ENCODE measurements around the gene CMTM7. TPM values are rescaled to one million over a fixed set of nuclear protein-coding genes. Genes with fewer than 3 reads are reported as not detected.

Gene CMTM7
- polyA plus RNA-seq, 3 donors: 100 to 148 (median 146) TPM

GRCh38 chr3:32379831-32380500 lies 11.7 kb upstream of the CMTM7 start:
- DNase-seq: peak in 1 of 3 donors; percentile 27
- Histone ChIP-seq H3K4me1 (ENCODE audit: control insufficient read depth in 1 of 2, insufficient read depth in 2 of 2, low read length in 2 of 2) (peaks cover 4 to 10% of the 10 kb centered on the region in 2 donors), H3K4me3 (replicated peaks in 1 of 3; ENCODE audit: low read depth in 2 of 3, low read length in 3 of 3) (no peak overlapping the region), H3K9ac (ENCODE audit: insufficient read depth, low read length, poor library complexity, severe bottlenecking) (no peak overlapping the region), H3K36me3 (replicated peaks in 1 of 2; ENCODE audit: control insufficient read depth in 1 of 2, insufficient read depth in 2 of 2, low read length in 2 of 2) (no peaks in the 10 kb centered on the region), H3K9me3 (replicated peaks in 1 of 2; ENCODE audit: control insufficient read depth in 1 of 2, insufficient read depth in 1 of 2, low read length in 2 of 2) (no peaks in the 10 kb centered on the region), H3K27ac (ENCODE audit: low read depth in 1 of 2, low read length in 2 of 2) (no peak overlapping the region), H3K27me3 (ENCODE audit: control insufficient read depth in 2 of 2, insufficient read depth in 2 of 2, low read length in 2 of 2) (no peaks in the 10 kb centered on the region), H2AFZ (ENCODE audit: insufficient read depth, low read depth, low read length, poor library complexity, severe bottlenecking) (no peak overlapping the region), H3K4me2 (replicated peaks; ENCODE audit: extremely low read depth, low read length, poor library complexity, severe bottlenecking) (no peak overlapping the region), H3K79me2 (ENCODE audit: insufficient read depth, low read length) (no peaks in the 10 kb centered on the region), H4K20me1 (ENCODE audit: insufficient read depth, low read length) (no peaks in the 10 kb centered on the region)
- H3K27ac Mint-ChIP-seq: no peak overlapping the region
- TF ChIP-seq CTCF (IDR thresholded peaks at IDR 0.05): no peak
- H3K9me3 Mint-ChIP-seq: no peaks in the 10 kb centered on the region
- intact Hi-C loops (cut with micrococcal nuclease): loop anchor here in 1 of 2 donors (5.0 to 10.0 kb wide), 3 partner anchors 55 to 285 kb away; no protein-coding TSS in a partner anchor
- WGBS (ENCODE audit: insufficient coverage): 57% methylated on average over 5 of the region's 10 CpGs
- peaks cover 16% of the 10 kb centered on the region for H3K4me1 Mint-ChIP-seq
- H3K27me3 Mint-ChIP-seq (ENCODE audit: low read depth in 3 of 3): peaks cover 2 to 4% (median 2%) of the 10 kb centered on the region in 3 donors
- no peaks in the 10 kb centered on the region for H3K36me3 Mint-ChIP-seq
- peak overlapping the region in 1 of 2 donors; percentile 2 for H3K4me3 Mint-ChIP-seq

GRCh38 chr3:32381922-32382321 lies 9.7 kb upstream of the CMTM7 start:
- no peak overlapping the region for H3K27ac Mint-ChIP-seq
- WGBS (ENCODE audit: insufficient coverage): 90% methylated on average over 7 of the region's 7 CpGs
- intact Hi-C loops (cut with micrococcal nuclease): no loop called here

More at GRCh38 chr3:32381922-32382321, 9.7 kb upstream of the CMTM7 start:
- Histone ChIP-seq H3K9me3 (replicated peaks in 1 of 2; ENCODE audit: control insufficient read depth in 1 of 2, insufficient read depth in 1 of 2, low read length in 2 of 2) (no peaks in the 10 kb centered on the region), H3K9ac (ENCODE audit: insufficient read depth, low read length, poor library complexity, severe bottlenecking) (no peak overlapping the region), H4K20me1 (ENCODE audit: insufficient read depth, low read length) (no peaks in the 10 kb centered on the region), H3K4me1 (ENCODE audit: control insufficient read depth in 1 of 2, insufficient read depth in 2 of 2, low read length in 2 of 2) (peaks cover 10 to 18% of the 10 kb centered on the region in 2 donors), H3K27ac (ENCODE audit: low read depth in 1 of 2, low read length in 2 of 2) (no peak overlapping the region), H3K27me3 (ENCODE audit: control insufficient read depth in 2 of 2, insufficient read depth in 2 of 2, low read length in 2 of 2) (no peaks in the 10 kb centered on the region), H2AFZ (ENCODE audit: insufficient read depth, low read depth, low read length, poor library complexity, severe bottlenecking) (no peak overlapping the region), H3K4me3 (replicated peaks in 1 of 3; ENCODE audit: low read depth in 2 of 3, low read length in 3 of 3) (no peak overlapping the region), H3K36me3 (replicated peaks in 1 of 2; ENCODE audit: control insufficient read depth in 1 of 2, insufficient read depth in 2 of 2, low read length in 2 of 2) (no peaks in the 10 kb centered on the region), H3K4me2 (replicated peaks; ENCODE audit: extremely low read depth, low read length, poor library complexity, severe bottlenecking) (no peak overlapping the region), H3K79me2 (ENCODE audit: insufficient read depth, low read length) (no peaks in the 10 kb centered on the region)
- Mint-ChIP-seq H3K9me3 (no peaks in the 10 kb centered on the region), H3K27me3 (ENCODE audit: low read depth in 3 of 3) (peaks cover 2 to 4% (median 2%) of the 10 kb centered on the region in 3 donors), H3K4me3 (no peak overlapping the region), H3K4me1 (peaks cover 22% of the 10 kb centered on the region), H3K36me3 (no peaks in the 10 kb centered on the region)
- no peak for TF ChIP-seq CTCF (IDR thresholded peaks at IDR 0.05)
- no peak for DNase-seq
